HepG2 (cell line): ENCODE data around the gene ISCA2. TPM values are rescaled to one million over a fixed set of nuclear protein-coding genes. Genes with fewer than 3 reads are reported as not detected.
A peak's percentile ranks its signal among the peaks of the same experiment; 100 is the strongest.

Experiments used
- ATF3 ChIP-seq: sonication (generic); formaldehyde crosslinking; IDR thresholded peaks from 2 replicates; pipeline ENCODE4 v1.4.0; 2020; ENCODE audit warnings: missing genetic modification reagents
- CREB3 ChIP-seq: sonication (generic); formaldehyde crosslinking; IDR thresholded peaks from 2 replicates; pipeline ENCODE4 v1.5.0; 2020; ENCODE audit warnings: missing genetic modification reagents
- HINFP ChIP-seq: sonication (generic); formaldehyde crosslinking; IDR thresholded peaks from 2 replicates; pipeline ENCODE4 v1.4.0; 2020; ENCODE audit warnings: low read depth, mild to moderate bottlenecking, missing genetic modification reagents
- MEIS1 ChIP-seq: sonication (generic); formaldehyde crosslinking; IDR thresholded peaks from 2 replicates; pipeline ENCODE4 v1.9.0; 2021; ENCODE audit warnings: mild to moderate bottlenecking, missing genetic modification reagents, moderate library complexity, borderline replicate concordance
- MLXIP ChIP-seq: sonication (generic); formaldehyde crosslinking; IDR thresholded peaks from 2 replicates; pipeline ENCODE4 v1.9.0; 2021; ENCODE audit warnings: missing genetic modification reagents, borderline replicate concordance
- NFIB ChIP-seq: sonication (generic); formaldehyde crosslinking; IDR thresholded peaks from 2 replicates; pipeline ENCODE4 v1.9.0; 2021; ENCODE audit warnings: missing genetic modification reagents, mild to moderate bottlenecking, borderline replicate concordance
- NR2F6 ChIP-seq, 2 experiments: IDR thresholded peaks; 2 replicates each; pipeline ENCODE4 v1.6.1; 2016; ENCODE audit warnings: antibody characterized with exemption in 1 of 2, mild to moderate bottlenecking in 1 of 2
- PCBP2 ChIP-seq: fragments of 200-400 bp; formaldehyde crosslinking; optimal IDR thresholded peaks from 2 replicates; pipeline ENCODE3; 2018; ENCODE audit warnings: low read length, low read depth; ENCODE audit not compliant: poor library complexity, severe bottlenecking
- RFXAP ChIP-seq: sonication (generic); formaldehyde crosslinking; IDR thresholded peaks from 2 replicates; pipeline ENCODE4 v1.4.0; 2020; ENCODE audit warnings: missing genetic modification reagents, borderline replicate concordance
- SIX1 ChIP-seq: sonication (generic); formaldehyde crosslinking; IDR thresholded peaks from 2 replicates; pipeline ENCODE4 v1.4.0; 2020; ENCODE audit warnings: missing genetic modification reagents, borderline replicate concordance
- SMAD9 ChIP-seq: sonication (generic); formaldehyde crosslinking; IDR thresholded peaks from 2 replicates; pipeline ENCODE4 v1.5.1; 2020; ENCODE audit warnings: mild to moderate bottlenecking, missing genetic modification reagents
- TAF15 ChIP-seq: fragments of 200-400 bp; formaldehyde crosslinking; IDR thresholded peaks from one replicate; pipeline ENCODE4 v1.6.1; 2018; ENCODE audit warnings: mild to moderate bottlenecking, low read depth, low read length; ENCODE audit not compliant: poor library complexity, severe bottlenecking
- TERF1 ChIP-seq: sonication (generic); formaldehyde crosslinking; IDR thresholded peaks from 2 replicates; pipeline ENCODE4 v1.8.0; 2022; ENCODE audit warnings: mild to moderate bottlenecking, missing genetic modification reagents, moderate library complexity
- XBP1 ChIP-seq: sonication (generic); formaldehyde crosslinking; IDR thresholded peaks from 2 replicates; pipeline ENCODE4 v1.5.0; 2020; ENCODE audit warnings: missing genetic modification reagents
- ZBED4 ChIP-seq: sonication (generic); formaldehyde crosslinking; IDR thresholded peaks from 2 replicates; pipeline ENCODE4 v1.4.0; 2020; ENCODE audit warnings: missing genetic modification reagents, borderline replicate concordance
- ZFAT ChIP-seq: sonication (generic); formaldehyde crosslinking; conservative IDR thresholded peaks from 2 replicates; pipeline ENCODE4 v1.8.1; 2023; ENCODE audit warnings: missing genetic modification reagents, inconsistent platforms
- ZFP90 ChIP-seq: sonication (generic); formaldehyde crosslinking; IDR thresholded peaks from 2 replicates; pipeline ENCODE4 v1.8.0; 2022; ENCODE audit warnings: missing genetic modification reagents, mild to moderate bottlenecking, inconsistent platforms, borderline replicate concordance
- ZNF773 ChIP-seq: sonication (generic); formaldehyde crosslinking; IDR thresholded peaks from 2 replicates; pipeline ENCODE4 v1.4.0; 2020; ENCODE audit warnings: missing genetic modification reagents, borderline replicate concordance
- polyA plus RNA-seq, 8 experiments: library from polyadenylated mRNA; depleted of rRNA in 3 of 8; stranded (reverse) in 7 of 8; unstranded in 1 of 8; fragments of >200 nt; fragmentation: Illumina TruSeq in 4 of 8; extraction: Trizol in 4 of 8; gene quantifications; 2 replicates each; pipeline versions ENCODE4 v1.2.1 to v1.2.3, GENCODE V29; 2011 to 2016; ENCODE audit warnings: low read depth in 4 of 8, missing spikeins in 1 of 8, mixed read lengths in 1 of 8; ENCODE audit not compliant: insufficient read depth in 1 of 8
- total RNA-seq, 5 experiments: library from RNA; depleted of rRNA; stranded (reverse); fragments of >200 nt; fragmentation: Illumina TruSeq; extraction: Trizol; gene quantifications; 2 replicates each; pipeline ENCODE4 v1.2.3, GENCODE V29; 2016; ENCODE audit warnings: low read depth in 1 of 5

Gene ISCA2
- total and polyA plus RNA-seq, 2 of the 13 experiments (the other 11 are each of a cell fraction or from before 2014, with no cell fraction given): 32.1 to 43.4 TPM

- TF ChIP-seq HINFP (CRISPR knock-in tag): no peak
- TF ChIP-seq MEIS1 (CRISPR knock-in tag): no peak; the same call in 1 of the 2 replicates
- TF ChIP-seq PCBP2: no peak
- TF ChIP-seq TERF1 (CRISPR knock-in tag): 0 out of 2 replicates have a peak, but pooled peaks have one; percentile 63
- TF ChIP-seq ZFP90 (CRISPR knock-in tag): no peak
- no peak for TF ChIP-seq CREB3 (CRISPR knock-in tag)
- no peak for TF ChIP-seq NR2F6 (IDR thresholded peaks at IDR 0.05)
- TF ChIP-seq NR2F6 (CRISPR knock-in tag; IDR thresholded peaks at IDR 0.05): no peak
- no peak for TF ChIP-seq TAF15
- TF ChIP-seq ZFAT: no peak
- TF ChIP-seq MLXIP (CRISPR knock-in tag): no peak
- TF ChIP-seq NFIB (CRISPR knock-in tag): no peak
- TF ChIP-seq SIX1 (CRISPR knock-in tag): no peak
- TF ChIP-seq ZBED4 (CRISPR knock-in tag): peak; percentile 71; the same call in 1 of the 2 replicates
- no peak for TF ChIP-seq ZNF773 (CRISPR knock-in tag)
- TF ChIP-seq SMAD9 (CRISPR knock-in tag): no peak
- no peak; the same call in 1 of the 2 replicates for TF ChIP-seq RFXAP
- no peak for TF ChIP-seq XBP1
- TF ChIP-seq ATF3 (CRISPR knock-in tag): peak; percentile 40; the same call in 1 of the 2 replicates
Measured at GRCh38 chr14:74492776-74493342, 706 bp upstream of the ISCA2 start, which contains the start of gene NPC2 (continued).
